RWPE2 (cell line): ENCODE data around the gene PPY.

Experiments used
- ATAC-seq: fragments of 200-7000 bp; cut with Tn5 transposase; 3 replicates; pipeline ENCODE4 v1.9.1; 2021; ENCODE audit warnings: low read depth
- DNase-seq: peaks from one replicate; pipeline ENCODE4 v3.0.0-alpha.2; 2020; ENCODE audit warnings: low spot score
- H3K27ac ChIP-seq: fragments of 450-650 bp; 2 replicates; pipeline ENCODE4 v1.5.1; 2017; ENCODE audit warnings: mild to moderate bottlenecking; ENCODE audit not compliant: poor library complexity, severe bottlenecking
- H3K27me3 ChIP-seq: fragments of 250-450 bp; sonication (Bioruptor Pico); 2 replicates; pipeline ENCODE4 v1.5.1; 2021; ENCODE audit warnings: mild to moderate bottlenecking, moderate library complexity; ENCODE audit not compliant: insufficient read depth, poor library complexity, severe bottlenecking
- H3K36me3 ChIP-seq: fragments of 250-450 bp; sonication (Bioruptor Pico); 2 replicates; pipeline ENCODE4 v1.5.1; 2020; ENCODE audit warnings: low read depth, mild to moderate bottlenecking, moderate library complexity
- H3K4me1 ChIP-seq: fragments of 250-450 bp; sonication (Bioruptor Pico); 2 replicates; pipeline ENCODE4 v1.5.1; 2021; ENCODE audit warnings: mild to moderate bottlenecking, moderate library complexity; ENCODE audit not compliant: insufficient read depth, poor library complexity, severe bottlenecking
- H3K4me3 ChIP-seq: fragments of 250-450 bp; sonication (Bioruptor Pico); 2 replicates; pipeline ENCODE4 v1.5.1; 2021; ENCODE audit warnings: mild to moderate bottlenecking, moderate library complexity; ENCODE audit not compliant: severe bottlenecking
- H3K9me3 ChIP-seq: fragments of 250-450 bp; sonication (Bioruptor Pico); 2 replicates; pipeline ENCODE4 v1.5.1; 2021; ENCODE audit warnings: mild to moderate bottlenecking, moderate library complexity; ENCODE audit not compliant: severe bottlenecking
- CTCF ChIP-seq: fragments of 450-650 bp; IDR thresholded peaks from one replicate; pipeline ENCODE4 v1.5.1; 2017; ENCODE audit warnings: mild to moderate bottlenecking, moderate library complexity; ENCODE audit not compliant: poor library complexity, severe bottlenecking

The PPY gene

GRCh38 chr17:43950554-43950953 is 8.3 kb upstream of the PPY start:
- ATAC-seq, result no peak
- Histone ChIP-seq H3K27me3 (peaks cover 32% of the 10 kb centered on the region), H3K36me3 (no peaks in the 10 kb centered on the region), H3K27ac (no peak overlapping the region), H3K4me1 (no peaks in the 10 kb centered on the region), H3K4me3 (no peak overlapping the region), H3K9me3 (no peaks in the 10 kb centered on the region)
- no peak for TF ChIP-seq CTCF
- DNase-seq, result no peak

- Histone ChIP-seq H3K4me3 (no peak overlapping the region), H3K9me3 (no peaks in the 10 kb centered on the region), H3K27me3 (peaks cover 32% of the 10 kb centered on the region), H3K27ac (no peak overlapping the region), H3K36me3 (no peaks in the 10 kb centered on the region), H3K4me1 (no peaks in the 10 kb centered on the region)
- no peak for TF ChIP-seq CTCF
- ATAC-seq (no peak; the same call in 2 of the 3 replicates), DNase-seq (no peak)
These were observed 7.5 kb upstream of the PPY start for GRCh38 chr17:43949781-43950180.

GRCh38 chr17:43946781-43947180 is 4.5 kb upstream of the PPY start:
- Histone ChIP-seq H3K4me1 (no peaks in the 10 kb centered on the region), H3K27ac (no peak overlapping the region), H3K27me3 (peaks cover 4% of the 10 kb centered on the region), H3K9me3 (no peaks in the 10 kb centered on the region), H3K36me3 (no peaks in the 10 kb centered on the region), H3K4me3 (no peak overlapping the region)
- no peak for DNase-seq
- TF ChIP-seq CTCF, result no peak
- ATAC-seq, result no peak

GRCh38 chr17:43945074-43945829 is 3.0 kb upstream of the PPY start:
- no peaks in the 10 kb centered on the region for H3K27me3 ChIP-seq
- H3K4me3 ChIP-seq, result no peak overlapping the region
- no peaks in the 10 kb centered on the region for H3K9me3 ChIP-seq
- no peak for TF ChIP-seq CTCF
- no peaks in the 10 kb centered on the region for H3K36me3 ChIP-seq
- ATAC-seq, result no peak
- H3K27ac ChIP-seq, result no peak overlapping the region
- H3K4me1 ChIP-seq, result no peaks in the 10 kb centered on the region
- no peak for DNase-seq

GRCh38 chr17:43940630-43941029 is 1.6 kb downstream of the PPY start:
- H3K4me1 ChIP-seq, result no peaks in the 10 kb centered on the region
- peak; percentile 48; the same call in 1 of the 3 replicates for ATAC-seq
- no peak overlapping the region for H3K4me3 ChIP-seq
- no peaks in the 10 kb centered on the region for H3K27me3 ChIP-seq
- H3K36me3 ChIP-seq, result no peaks in the 10 kb centered on the region
- H3K9me3 ChIP-seq, result no peaks in the 10 kb centered on the region
- DNase-seq, result no peak
- no peak overlapping the region for H3K27ac ChIP-seq
- peak; percentile 48 for TF ChIP-seq CTCF
